ENCODE data around the gene SETBP1. TPM values are rescaled to one million over a fixed set of nuclear protein-coding genes. Genes with fewer than 3 reads are reported as not detected.

Gene SETBP1
- total and polyA plus RNA-seq, 2 of the 8 experiments (the other 6 are each of a cell fraction or from before 2014, with no cell fraction given) = 2.0 to 6.5 TPM

GRCh38 chr18:44859751-44860439, 179.2 kb downstream of the SETBP1 start:
- Histone ChIP-seq H4K20me1 (replicated peaks in 1 of 2; ENCODE audit: control insufficient read depth in 1 of 2, insufficient read depth in 2 of 2, low read length in 2 of 2) (no peaks in the 10 kb centered on the region), H2BK12ac (ENCODE audit: low read depth, low read length) (no peak overlapping the region), H3K18ac (ENCODE audit: extremely low read depth, low read length) (no peak overlapping the region), H3K14ac (ENCODE audit: insufficient read length) (no peak overlapping the region), H3K4me2 (ENCODE audit: insufficient read depth in 1 of 2, low read depth in 2 of 2, low read length in 2 of 2) (no peak overlapping the region), H4K91ac (replicated peaks; ENCODE audit: insufficient read length, low read length) (no peak overlapping the region), H2BK120ac (replicated peaks; ENCODE audit: low read depth, low read length) (no peak overlapping the region), H3K4me1 (replicated peaks in 1 of 4; ENCODE audit: control insufficient read depth in 3 of 4, insufficient read depth in 4 of 4, low read length in 3 of 4) (peaks cover 0 to 2% (median 0%) of the 10 kb centered on the region in 4 experiments; a peak in 1 of 7 replicates), H3K4ac (replicated peaks; ENCODE audit: insufficient read length, low read depth, low read length) (no peak overlapping the region), H4K5ac (ENCODE audit: insufficient read length, low read depth, low read length) (no peak overlapping the region), H3K36me3 (ENCODE audit: control insufficient read depth in 2 of 4, insufficient read depth in 4 of 4, low read length in 3 of 4) (no peaks in the 10 kb centered on the region), H3K9me3 (ENCODE audit: insufficient read depth in 2 of 2, low read depth in 1 of 2, low read length in 1 of 2) (no peaks in the 10 kb centered on the region), H2AFZ (ENCODE audit: low read length) (no peak overlapping the region), H2BK20ac (ENCODE audit: low read length) (no peak overlapping the region), H3K56ac (replicated peaks; ENCODE audit: insufficient read length, low read depth, low read length) (no peak overlapping the region), H3K79me1 (ENCODE audit: low read depth, low read length) (no peaks in the 10 kb centered on the region), H3K23me2 (ENCODE audit: low read depth, low read length) (no peaks in the 10 kb centered on the region), H2AK5ac (ENCODE audit: low read depth, low read length) (no peak overlapping the region), H4K8ac (ENCODE audit: extremely low read depth, insufficient read depth, low read length) (no peak overlapping the region), H2BK5ac (ENCODE audit: low read depth, low read length) (no peak overlapping the region), H2BK15ac (ENCODE audit: low read length) (no peak overlapping the region), H3K79me2 (ENCODE audit: control insufficient read depth in 1 of 2, insufficient read depth in 2 of 2, low read length in 2 of 2) (no peaks in the 10 kb centered on the region), H3K9ac (replicated peaks in 1 of 4; ENCODE audit: extremely low read depth in 1 of 4, low read depth in 3 of 4, low read length in 3 of 4) (no peak overlapping the region), H3K27me3 (replicated peaks in 1 of 4; ENCODE audit: control insufficient read depth in 3 of 4, extremely low read depth in 1 of 4, insufficient read depth in 3 of 4, low read length in 3 of 4) (no peaks in the 10 kb centered on the region), H3K27ac (ENCODE audit: low read depth, low read length) (no peak overlapping the region), H3K23ac (ENCODE audit: insufficient read length) (no peak overlapping the region), H3K4me3 (ENCODE audit: extremely low read depth in 1 of 4, insufficient read depth in 2 of 4, low read depth in 3 of 4, low read length in 4 of 4) (no peak overlapping the region)
- ChIA-PET CTCF (ENCODE audit: partially characterized antibody) (no interaction called here), POLR2A (ENCODE audit: partially characterized antibody) (no interaction called here)
- TF ChIP-seq POU5F1 (IDR thresholded peaks at IDR 0.05; ENCODE audit: low read depth, low read length) = no peak
- DNase-seq (ENCODE audit: low read depth in 1 of 2, low spot score in 2 of 2) (no peak), FAIRE-seq (no peak)
- 78% methylated on average over 6 of the region's 6 CpGs; no CpG with 5 or more reads in 1 of the 2 experiments for WGBS, 2 experiments (ENCODE audit: extremely low coverage in 1 of 2, insufficient coverage in 1 of 2, insufficient read length in 1 of 2, insufficient replicate concordance in 2 of 2, low coverage in 1 of 2, low lambda C conversion rate in 2 of 2, missing lambda C conversion rate in 1 of 2)

All from H1 (cell line).